DMS53 treated with DMSO at 0.1 percent for 48 hours (cell line): ENCODE results near the gene AMBP.
"Not testable (repeated sequence)": the region's sequence is repeated elsewhere in the genome, so short reads cannot be mapped to it uniquely, and the experiment has no call there.

Source experiments
- DNase-seq: peaks from one replicate; lab custom pipeline; 2025; ENCODE audit not compliant: unreplicated experiment; lab: John Stamatoyannopoulos, UW

The AMBP gene

DNA sequence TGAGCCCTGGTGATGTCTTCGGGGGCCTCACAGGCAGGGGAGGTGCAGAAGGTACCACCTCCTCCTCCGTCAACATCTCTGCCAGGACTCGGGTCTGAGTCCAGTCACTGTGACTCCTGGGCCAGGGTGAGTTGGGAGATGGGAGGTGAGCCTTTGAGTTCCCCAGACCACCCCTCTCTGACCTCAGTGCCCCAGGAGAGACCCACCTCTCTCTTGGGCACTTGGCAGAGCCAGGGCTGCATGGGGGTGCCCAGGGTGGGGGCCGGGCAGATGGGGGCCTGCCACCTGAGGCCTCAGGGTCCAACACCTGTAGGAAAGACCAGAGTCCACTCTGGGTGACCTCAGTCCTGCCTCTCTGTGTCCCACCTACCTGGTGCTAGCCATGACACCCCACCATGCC is 14.2 kb upstream of the AMBP start:
- DNase-seq = no peak

GRCh38 chr9:114091711-114092110 is 13.6 kb upstream of the AMBP start:
- no peak for DNase-seq

DNA sequence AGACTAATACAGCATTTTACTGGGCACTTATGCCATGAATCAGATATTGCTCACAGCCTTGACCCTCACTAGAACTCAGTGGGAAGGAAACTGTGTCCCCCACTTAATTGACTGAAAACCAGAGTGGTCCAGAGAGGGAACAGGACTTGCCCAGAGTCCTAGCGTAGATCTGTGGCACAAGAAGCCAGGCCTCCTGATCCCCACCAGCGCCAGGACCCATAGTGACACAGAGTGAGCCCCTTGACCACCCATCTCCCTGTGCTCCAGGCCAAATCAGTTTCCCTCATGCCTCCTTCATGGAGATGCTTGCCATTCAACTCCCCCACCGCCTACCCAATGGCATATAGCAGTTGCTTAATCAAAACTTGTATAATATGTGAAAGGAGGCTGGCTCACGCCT is 12.7 kb upstream of the AMBP start:
- DNase-seq = no peak

- DNase-seq = no peak
Observed at GRCh38 chr9:114089206-114089840, 11.2 kb upstream of the AMBP start.

DNA sequence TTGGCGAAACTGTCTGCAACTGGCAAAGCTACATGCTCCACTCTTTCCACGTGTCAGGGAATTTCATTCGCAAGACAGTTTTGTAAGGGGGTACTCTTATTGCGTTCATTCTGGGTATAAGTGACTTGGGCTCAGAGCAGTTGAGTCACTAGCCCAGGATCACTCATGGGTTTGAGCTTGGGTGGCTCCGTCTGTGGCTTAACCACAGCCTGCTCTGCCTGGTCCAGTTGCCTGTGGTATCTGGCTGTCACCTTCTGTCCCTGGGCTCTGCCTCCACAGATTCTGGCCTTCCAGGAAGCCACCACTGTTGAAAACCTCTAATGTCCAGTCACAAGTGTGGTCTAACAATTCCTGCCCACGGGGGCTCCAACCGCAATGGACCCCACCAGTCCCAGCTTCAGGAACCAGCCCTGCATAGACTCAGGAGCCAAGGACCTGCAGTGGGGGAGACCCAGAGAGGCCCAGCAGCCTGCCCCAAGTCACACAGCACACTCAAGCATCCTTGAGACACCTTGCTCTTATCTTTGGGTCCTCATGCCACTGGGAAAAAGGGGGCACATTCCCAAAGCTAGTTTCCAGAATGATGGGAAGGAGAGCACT is 10.6 kb upstream of the AMBP start:
- no peak for DNase-seq

DNA sequence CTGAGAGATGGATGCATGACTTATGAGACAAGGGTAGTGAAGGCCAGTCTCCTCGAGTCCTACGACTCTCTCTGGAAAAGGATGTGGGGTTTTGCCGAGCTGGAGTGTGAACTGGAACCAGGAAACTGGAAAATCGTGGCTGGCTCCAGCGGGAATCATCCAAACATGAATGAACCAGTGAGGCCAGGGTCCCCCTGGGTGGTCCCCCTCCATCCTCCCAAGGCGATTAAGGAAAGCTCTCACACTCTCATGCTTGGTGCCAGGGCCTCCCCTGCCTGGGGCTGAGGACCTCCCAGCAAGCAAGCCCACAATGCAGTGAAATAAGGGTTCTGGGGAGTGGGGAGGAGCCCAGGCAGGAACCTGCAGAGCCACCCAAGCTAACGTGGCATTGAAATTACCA is 9.6 kb upstream of the AMBP start:
- DNase-seq = no peak

- no peak for DNase-seq
Observed at GRCh38 chr9:114086607-114087006, 8.5 kb upstream of the AMBP start.

- no peak for DNase-seq
Observed at GRCh38 chr9:114086009-114086408, 7.9 kb upstream of the AMBP start.

DNA sequence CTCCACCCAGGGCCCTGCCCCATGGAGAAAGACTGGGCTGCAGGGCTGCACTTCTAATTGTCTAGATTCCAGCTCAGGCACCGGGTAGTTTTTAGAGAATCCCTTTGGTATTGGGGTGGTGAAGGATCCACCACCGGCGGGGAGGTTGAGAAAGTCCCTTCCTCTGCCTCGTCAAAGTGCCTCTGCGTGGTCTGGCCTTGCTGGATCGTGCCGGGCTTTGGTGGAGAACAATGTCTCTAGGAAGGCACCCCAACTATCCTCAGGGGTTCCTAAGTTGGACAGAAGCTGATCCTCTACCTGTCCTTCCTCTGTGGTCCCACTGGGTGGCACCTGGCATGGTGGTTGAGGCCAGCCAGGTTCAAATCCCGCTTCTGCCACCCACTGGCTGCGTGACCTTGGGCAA is 7.3 kb upstream of the AMBP start:
- DNase-seq = no peak

- no peak for DNase-seq
Observed at GRCh38 chr9:114084282-114085073, 6.4 kb upstream of the AMBP start.

GRCh38 chr9:114083666-114084065 is 5.6 kb upstream of the AMBP start:
- DNase-seq = no peak

DNA sequence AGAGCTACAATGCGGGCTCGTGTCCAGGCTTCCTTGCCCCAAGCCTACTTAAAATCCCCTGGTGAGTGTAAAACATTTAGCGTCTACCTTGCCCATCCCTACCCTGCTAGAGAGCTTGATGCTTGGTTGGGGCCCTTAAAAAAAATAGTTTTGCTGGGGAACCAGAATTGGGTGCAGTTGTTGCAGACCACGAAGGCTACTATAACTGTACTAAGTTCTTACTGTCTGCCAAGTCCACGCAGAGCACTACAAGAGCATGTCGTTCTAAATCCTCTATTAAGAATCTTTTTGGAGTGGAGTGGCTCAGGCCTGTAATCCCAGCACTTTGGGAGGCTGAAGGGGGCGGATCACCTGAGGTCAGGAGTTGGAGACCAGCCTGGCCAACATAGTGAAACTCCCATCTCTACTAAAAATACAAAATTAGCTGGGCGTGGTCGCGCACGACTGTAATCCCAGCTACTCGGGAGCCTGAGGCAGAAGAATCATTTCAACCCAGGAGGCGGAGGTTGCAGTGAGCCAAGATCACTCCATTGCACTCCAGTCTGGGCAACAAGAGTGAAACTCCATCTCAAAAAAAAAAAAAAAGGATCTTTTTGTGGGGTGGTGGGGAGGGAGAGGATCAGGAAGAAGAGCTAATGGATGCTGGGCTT is 4.8 kb upstream of the AMBP start:
- DNase-seq = not testable (repeated sequence)

- DNase-seq = peak; percentile 69
Observed at GRCh38 chr9:114082017-114082762, 4.1 kb upstream of the AMBP start.

GRCh38 chr9:114081441-114082016 is 3.4 kb upstream of the AMBP start:
- no peak for DNase-seq

DNA sequence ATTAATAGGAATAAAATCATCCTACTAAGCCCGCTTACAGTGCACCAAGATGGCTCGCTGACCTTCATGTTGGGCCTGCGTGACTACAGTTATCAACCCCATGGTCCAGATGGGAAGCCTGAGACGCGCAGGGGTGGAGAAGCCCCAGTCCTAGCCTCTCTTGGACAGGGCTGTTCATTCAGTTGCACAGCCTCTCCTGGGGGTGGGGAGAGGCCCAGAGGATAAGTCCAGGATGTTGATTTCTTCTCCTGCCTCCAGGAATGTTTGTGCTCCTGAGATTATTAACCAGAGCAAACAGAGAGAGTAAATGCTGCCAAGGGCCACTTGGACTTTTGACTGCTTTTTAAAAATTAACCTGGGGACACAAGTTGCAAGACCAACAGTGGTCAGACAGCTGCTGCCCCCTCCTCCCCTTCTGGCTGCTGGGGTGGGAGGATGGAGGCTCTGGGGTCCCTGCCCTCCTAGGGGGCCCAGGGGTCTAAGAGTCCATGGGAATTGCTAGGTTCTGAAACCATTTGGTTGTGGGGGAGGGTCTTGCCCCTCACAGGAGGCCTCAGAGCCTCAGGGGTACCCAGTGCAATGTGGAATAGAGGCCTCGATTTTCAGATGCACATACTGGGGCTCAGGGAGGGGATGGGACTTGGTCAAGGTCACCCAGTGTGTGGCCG is 2.8 kb upstream of the AMBP start:
- peak; percentile 80 for DNase-seq

- no peak for DNase-seq
Observed at GRCh38 chr9:114080195-114080772, 2.2 kb upstream of the AMBP start.

GRCh38 chr9:114078781-114079156 is 669 bp upstream of the AMBP start:
- DNase-seq = no peak

- no peak for DNase-seq
Observed at GRCh38 chr9:114077162-114077837, 800 bp downstream of the AMBP start.
